SU-DHL-6 (cell line): ENCODE results near the gene ACBD5.

ENCODE experiments used
- H2AFZ ChIP-seq: fragments of 200-600 bp; sonication (generic); 2 replicates; pipeline ENCODE4 v1.6.1; 2014; ENCODE audit warnings: low read depth, mild to moderate bottlenecking, moderate library complexity, mixed read lengths, antibody characterized with exemption, low read length; ENCODE audit not compliant: severe bottlenecking
- H3F3A ChIP-seq: fragments of 200-600 bp; shearing (Covaris generic); 2 replicates; pipeline ENCODE4 v1.6.0; 2016; ENCODE audit warnings: antibody characterized with exemption, mild to moderate bottlenecking; ENCODE audit not compliant: insufficient read depth
- H3K27ac ChIP-seq: fragments of 200-600 bp; sonication (generic); 2 replicates; pipeline ENCODE4 v1.5.1; 2016; ENCODE audit warnings: low read depth, mild to moderate bottlenecking, low read length, moderate library complexity, mixed read lengths
- H3K27me3 ChIP-seq: fragments of 200-600 bp; sonication (generic), shearing (Covaris generic); 2 replicates; pipeline ENCODE4 v1.6.0; 2014; ENCODE audit warnings: mild to moderate bottlenecking, low read length
- H3K36me3 ChIP-seq: fragments of 200-600 bp; sonication (generic); 2 replicates; pipeline ENCODE4 v1.6.1; 2014; ENCODE audit warnings: mild to moderate bottlenecking, low read length, mixed read lengths
- H3K4me2 ChIP-seq: fragments of 300-600, 200-600 bp; shearing (Covaris generic), sonication (generic); 2 replicates; pipeline ENCODE4 v1.6.0; 2014; ENCODE audit warnings: low read length, low read depth, mild to moderate bottlenecking; ENCODE audit not compliant: poor library complexity, severe bottlenecking
- H3K4me3 ChIP-seq: fragments of 200-600 bp; sonication (generic); 2 replicates; pipeline ENCODE4 v1.5.1; 2014; ENCODE audit warnings: antibody characterized with exemption, low read length, mild to moderate bottlenecking, mixed read lengths; ENCODE audit not compliant: insufficient read depth, poor library complexity, severe bottlenecking
- H3K79me2 ChIP-seq: fragments of 200-600 bp; sonication (generic); 2 replicates; pipeline ENCODE4 v1.6.1; 2014; ENCODE audit warnings: mild to moderate bottlenecking, low read length, moderate library complexity; ENCODE audit not compliant: insufficient read depth
- H3K9ac ChIP-seq: fragments of 200-600 bp; sonication (generic); 2 replicates; pipeline ENCODE4 v1.7.0; 2014; ENCODE audit warnings: mild to moderate bottlenecking, low read length
- H3K9me2 ChIP-seq: fragments of 200-600 bp; sonication (generic); replicated peaks from 2 replicates; pipeline ENCODE4 v1.6.1; 2014; ENCODE audit warnings: low read length; ENCODE audit not compliant: insufficient read depth
- H3K9me3 ChIP-seq: fragments of 200-600 bp; sonication (generic); 2 replicates; pipeline ENCODE4 v1.6.1; 2014; ENCODE audit warnings: low read length, mixed read lengths; ENCODE audit not compliant: insufficient read depth
- H4K20me1 ChIP-seq: fragments of 200-600 bp; sonication (generic); 2 replicates; pipeline ENCODE4 v1.6.1; 2014; ENCODE audit warnings: low read depth, mild to moderate bottlenecking, antibody characterized with exemption, low read length, moderate library complexity, mixed read lengths
- EZH2phosphoT487 ChIP-seq: fragments of 200-600 bp; sonication (generic), shearing (Covaris generic); conservative IDR thresholded peaks from 2 replicates; pipeline ENCODE4 v1.6.1; 2018; ENCODE audit warnings: mild to moderate bottlenecking, antibody characterized with exemption, low read length, moderate library complexity, mixed read lengths
- TF ChIP-seq, protein P1 (sequence below): fragments of 200-600 bp; sonication (generic); IDR thresholded peaks from one replicate; pipeline ENCODE4 v1.5.1; 2017; ENCODE audit warnings: antibody characterized with exemption, mild to moderate bottlenecking, low read length, moderate library complexity; ENCODE audit not compliant: insufficient read depth, poor library complexity, severe bottlenecking

Gene ACBD5

DNA sequence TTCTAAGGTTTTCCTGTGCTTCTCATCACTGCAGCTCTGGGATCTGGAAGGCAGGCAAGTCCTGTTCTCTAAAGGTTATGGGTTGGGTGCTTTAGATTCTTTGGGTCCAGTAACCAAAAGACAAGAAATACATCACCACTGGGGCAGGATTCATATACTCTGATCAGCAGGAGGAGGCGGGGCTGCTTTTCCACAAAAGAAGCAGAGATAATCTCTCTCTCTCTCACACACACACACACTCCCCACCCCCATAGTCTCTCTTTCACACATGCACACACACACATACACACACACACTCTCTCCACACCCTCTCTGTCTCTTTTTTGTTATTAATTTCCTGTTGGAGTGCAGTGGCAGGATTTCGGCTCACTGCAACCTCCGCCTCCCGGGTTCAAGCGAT lies 13.0 kb upstream of the ACBD5 start:
- H3K27ac ChIP-seq = no peak overlapping the region
- H3K9ac ChIP-seq = no peak overlapping the region
- no peak overlapping the region for H3K4me2 ChIP-seq
- H3K4me3 ChIP-seq = no peak overlapping the region
- H4K20me1 ChIP-seq = no peaks in the 10 kb centered on the region
- H3K9me3 ChIP-seq = no peaks in the 10 kb centered on the region
- H2AFZ ChIP-seq = no peak overlapping the region
- no peak for TF ChIP-seq EZH2phosphoT487
- TF ChIP-seq, protein P1, sequence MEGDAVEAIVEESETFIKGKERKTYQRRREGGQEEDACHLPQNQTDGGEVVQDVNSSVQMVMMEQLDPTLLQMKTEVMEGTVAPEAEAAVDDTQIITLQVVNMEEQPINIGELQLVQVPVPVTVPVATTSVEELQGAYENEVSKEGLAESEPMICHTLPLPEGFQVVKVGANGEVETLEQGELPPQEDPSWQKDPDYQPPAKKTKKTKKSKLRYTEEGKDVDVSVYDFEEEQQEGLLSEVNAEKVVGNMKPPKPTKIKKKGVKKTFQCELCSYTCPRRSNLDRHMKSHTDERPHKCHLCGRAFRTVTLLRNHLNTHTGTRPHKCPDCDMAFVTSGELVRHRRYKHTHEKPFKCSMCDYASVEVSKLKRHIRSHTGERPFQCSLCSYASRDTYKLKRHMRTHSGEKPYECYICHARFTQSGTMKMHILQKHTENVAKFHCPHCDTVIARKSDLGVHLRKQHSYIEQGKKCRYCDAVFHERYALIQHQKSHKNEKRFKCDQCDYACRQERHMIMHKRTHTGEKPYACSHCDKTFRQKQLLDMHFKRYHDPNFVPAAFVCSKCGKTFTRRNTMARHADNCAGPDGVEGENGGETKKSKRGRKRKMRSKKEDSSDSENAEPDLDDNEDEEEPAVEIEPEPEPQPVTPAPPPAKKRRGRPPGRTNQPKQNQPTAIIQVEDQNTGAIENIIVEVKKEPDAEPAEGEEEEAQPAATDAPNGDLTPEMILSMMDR = no peak
- no peaks in the 10 kb centered on the region for H3K27me3 ChIP-seq
- no peaks in the 10 kb centered on the region for H3F3A ChIP-seq
- no peaks in the 10 kb centered on the region for H3K79me2 ChIP-seq
- H3K9me2 ChIP-seq = no peaks in the 10 kb centered on the region
- no peaks in the 10 kb centered on the region for H3K36me3 ChIP-seq

DNA sequence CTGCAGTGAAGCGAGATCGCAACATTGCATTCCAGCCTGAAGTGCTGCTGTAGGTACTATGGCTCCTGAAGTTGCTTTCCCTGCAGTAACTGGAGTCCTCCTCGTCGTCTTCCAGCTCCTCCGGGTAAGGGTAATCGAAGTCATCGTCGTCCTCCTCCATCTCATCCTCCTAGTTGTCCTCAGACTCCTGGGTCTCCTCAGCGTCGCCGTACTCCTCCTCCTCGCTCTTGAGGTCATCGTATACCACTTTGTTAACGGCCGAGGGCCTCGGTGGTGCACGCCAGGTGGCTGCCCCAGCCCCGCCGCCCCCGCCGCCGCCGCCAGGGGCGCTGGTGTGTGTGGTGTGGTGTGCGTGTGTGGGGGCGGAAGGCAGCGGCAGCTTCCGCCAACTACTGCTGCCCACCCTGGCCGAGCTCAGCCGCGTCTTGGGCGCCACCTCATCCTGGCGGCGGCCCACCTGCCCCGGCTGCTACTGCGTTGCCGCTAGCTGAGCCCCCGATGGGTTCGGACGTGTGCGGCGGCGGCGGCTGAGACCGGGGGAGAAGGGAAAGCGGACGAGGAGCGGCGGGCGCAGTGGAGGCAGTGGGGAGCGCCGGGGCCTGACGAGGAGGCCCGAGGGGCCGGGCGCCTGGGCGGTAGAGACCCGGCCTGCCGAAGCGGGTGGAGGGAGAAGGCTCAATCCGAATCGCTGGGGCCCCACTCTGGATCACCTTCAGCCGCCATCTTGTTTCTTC lies 11.8 kb upstream of the ACBD5 start:
- peak overlapping the region; percentile 52; the same call in 1 of the 2 replicates for H3K9ac ChIP-seq
- no peaks in the 10 kb centered on the region for H3K79me2 ChIP-seq
- no peaks in the 10 kb centered on the region for H4K20me1 ChIP-seq
- TF ChIP-seq, protein P1 = peak; percentile 41
- no peak for TF ChIP-seq EZH2phosphoT487
- H3F3A ChIP-seq = no peaks in the 10 kb centered on the region
- H3K9me2 ChIP-seq = no peaks in the 10 kb centered on the region
- peak overlapping the region; percentile 48 for H3K4me2 ChIP-seq
- peak overlapping the region; percentile 53 for H3K4me3 ChIP-seq
- H3K9me3 ChIP-seq = no peaks in the 10 kb centered on the region
- peak overlapping the region; percentile 98 for H2AFZ ChIP-seq
- no peak overlapping the region for H3K27ac ChIP-seq
- no peaks in the 10 kb centered on the region for H3K36me3 ChIP-seq
- H3K27me3 ChIP-seq = no peaks in the 10 kb centered on the region

DNA sequence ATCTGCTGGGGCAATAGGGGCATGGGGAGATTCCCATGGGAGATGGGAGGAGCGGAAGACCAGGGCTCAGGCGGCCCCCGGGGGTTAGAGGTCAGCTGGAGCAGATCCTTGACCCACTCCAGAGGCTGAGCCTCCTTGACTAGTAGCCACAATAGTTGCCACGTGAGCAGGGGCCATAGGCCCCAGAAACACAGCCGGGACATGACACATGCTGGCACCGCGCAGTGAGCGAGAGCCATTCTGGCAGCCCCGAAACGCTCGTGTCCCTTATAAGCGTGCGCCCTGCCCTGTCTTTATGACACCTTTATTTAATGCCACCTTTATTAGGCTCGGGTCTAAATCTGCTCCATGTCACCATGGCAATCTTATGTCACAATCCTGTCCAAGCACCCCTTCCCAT lies 11.0 kb upstream of the ACBD5 start:
- Histone ChIP-seq H4K20me1 (no peaks in the 10 kb centered on the region), H3K27ac (no peak overlapping the region), H3K9me3 (no peaks in the 10 kb centered on the region), H3K4me3 (no peak overlapping the region), H3K79me2 (no peaks in the 10 kb centered on the region), H2AFZ (no peak overlapping the region), H3F3A (no peaks in the 10 kb centered on the region), H3K4me2 (no peak overlapping the region), H3K36me3 (no peaks in the 10 kb centered on the region), H3K27me3 (no peaks in the 10 kb centered on the region), H3K9me2 (no peaks in the 10 kb centered on the region), H3K9ac (no peak overlapping the region)
- TF ChIP-seq EZH2phosphoT487 = no peak
- TF ChIP-seq, protein P1 = no peak
